Choroid plexus epithelial cell (primary cell): ENCODE data around the gene FHOD3.
A peak's percentile ranks its signal among the peaks of the same experiment; 100 is the strongest.

ENCODE experiments used
- DNase-seq: peaks from one replicate; pipeline ENCODE4 v3.0.0-alpha.2; 2010; ENCODE audit warnings: low read depth
- H3K4me3 ChIP-seq: 2 replicates; pipeline ENCODE4 v1.5.1; 2011; ENCODE audit warnings: low read depth, mild to moderate bottlenecking, control low read depth, low read length, moderate library complexity
- TF ChIP-seq, protein P1 (sequence below): conservative IDR thresholded peaks from 2 replicates; pipeline ENCODE4 v1.5.1; 2011; ENCODE audit warnings: low read depth, mild to moderate bottlenecking, control low read depth, inconsistent platforms, low read length, moderate library complexity

FHOD3 gene

DNA sequence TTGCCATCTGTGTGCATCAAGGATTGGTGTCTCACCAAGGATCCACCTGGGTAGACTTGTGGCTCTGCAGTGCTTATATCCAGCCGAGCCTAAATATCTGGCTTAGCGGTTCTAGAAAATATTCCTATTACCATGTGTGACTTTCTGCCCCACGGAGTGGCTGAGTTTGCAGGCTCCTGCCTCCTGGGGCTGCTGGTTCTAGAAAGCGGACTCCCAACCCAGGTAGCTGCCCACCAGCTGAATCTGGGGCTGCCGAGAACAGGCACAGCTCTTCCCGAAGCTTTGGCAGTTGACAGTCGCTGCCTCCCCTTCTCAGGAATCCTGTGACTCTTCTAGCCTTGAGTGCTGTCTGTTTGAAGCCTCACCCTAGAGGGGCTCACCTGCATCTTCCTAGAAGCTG, 426.7 kb downstream of the FHOD3 start:
- DNase-seq, result no peak
- TF ChIP-seq, protein P1, sequence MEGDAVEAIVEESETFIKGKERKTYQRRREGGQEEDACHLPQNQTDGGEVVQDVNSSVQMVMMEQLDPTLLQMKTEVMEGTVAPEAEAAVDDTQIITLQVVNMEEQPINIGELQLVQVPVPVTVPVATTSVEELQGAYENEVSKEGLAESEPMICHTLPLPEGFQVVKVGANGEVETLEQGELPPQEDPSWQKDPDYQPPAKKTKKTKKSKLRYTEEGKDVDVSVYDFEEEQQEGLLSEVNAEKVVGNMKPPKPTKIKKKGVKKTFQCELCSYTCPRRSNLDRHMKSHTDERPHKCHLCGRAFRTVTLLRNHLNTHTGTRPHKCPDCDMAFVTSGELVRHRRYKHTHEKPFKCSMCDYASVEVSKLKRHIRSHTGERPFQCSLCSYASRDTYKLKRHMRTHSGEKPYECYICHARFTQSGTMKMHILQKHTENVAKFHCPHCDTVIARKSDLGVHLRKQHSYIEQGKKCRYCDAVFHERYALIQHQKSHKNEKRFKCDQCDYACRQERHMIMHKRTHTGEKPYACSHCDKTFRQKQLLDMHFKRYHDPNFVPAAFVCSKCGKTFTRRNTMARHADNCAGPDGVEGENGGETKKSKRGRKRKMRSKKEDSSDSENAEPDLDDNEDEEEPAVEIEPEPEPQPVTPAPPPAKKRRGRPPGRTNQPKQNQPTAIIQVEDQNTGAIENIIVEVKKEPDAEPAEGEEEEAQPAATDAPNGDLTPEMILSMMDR, result no peak
- no peak overlapping the region for H3K4me3 ChIP-seq

DNA sequence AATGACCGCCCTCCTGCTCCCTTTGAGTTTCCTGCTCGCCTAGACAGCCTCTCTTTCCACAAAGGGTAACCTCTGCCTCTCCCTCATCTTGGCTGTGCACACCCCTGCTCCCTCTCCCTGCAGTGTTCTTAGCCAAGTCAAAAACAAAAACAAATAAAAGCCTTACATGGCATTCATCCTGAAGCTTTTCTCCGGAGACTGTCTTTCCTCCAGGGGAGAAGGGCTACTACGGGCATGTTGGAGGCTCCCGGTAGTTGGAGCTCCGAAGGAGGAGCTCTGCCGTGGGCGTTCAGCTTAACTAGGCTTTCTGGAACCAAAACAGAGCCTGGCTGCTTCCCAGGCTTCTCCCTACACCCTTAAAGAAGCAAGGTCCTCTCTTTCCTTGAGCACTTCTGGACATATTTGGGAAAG, 427.1 kb downstream of the FHOD3 start:
- H3K4me3 ChIP-seq, result no peak overlapping the region
- DNase-seq, result peak; percentile 4

DNA sequence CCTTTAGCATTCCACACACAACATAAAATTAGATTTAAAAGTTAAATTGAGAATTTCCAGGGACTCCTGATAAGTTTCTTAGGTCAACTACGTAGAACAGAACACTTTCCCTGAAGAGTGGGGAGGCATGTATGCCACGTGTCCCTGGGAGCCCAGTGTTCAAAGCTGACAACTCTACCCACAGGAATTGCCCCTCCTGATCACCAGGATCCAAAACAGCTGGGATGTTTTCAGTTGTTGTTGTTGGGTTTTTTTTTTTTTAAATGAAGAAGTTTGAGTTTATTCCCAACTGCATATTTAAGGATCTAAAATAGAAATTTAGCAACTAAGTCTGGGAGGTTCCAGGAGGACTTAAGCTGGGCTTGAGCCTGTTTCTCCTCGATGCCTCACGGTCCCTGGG, 430.8 kb downstream of the FHOD3 start:
- DNase-seq, result no peak
- TF ChIP-seq, protein P1, result no peak
- no peak overlapping the region for H3K4me3 ChIP-seq

More for the DNA sequence above, 427.1 kb downstream of the FHOD3 start:
- TF ChIP-seq, protein P1, result no peak

DNA sequence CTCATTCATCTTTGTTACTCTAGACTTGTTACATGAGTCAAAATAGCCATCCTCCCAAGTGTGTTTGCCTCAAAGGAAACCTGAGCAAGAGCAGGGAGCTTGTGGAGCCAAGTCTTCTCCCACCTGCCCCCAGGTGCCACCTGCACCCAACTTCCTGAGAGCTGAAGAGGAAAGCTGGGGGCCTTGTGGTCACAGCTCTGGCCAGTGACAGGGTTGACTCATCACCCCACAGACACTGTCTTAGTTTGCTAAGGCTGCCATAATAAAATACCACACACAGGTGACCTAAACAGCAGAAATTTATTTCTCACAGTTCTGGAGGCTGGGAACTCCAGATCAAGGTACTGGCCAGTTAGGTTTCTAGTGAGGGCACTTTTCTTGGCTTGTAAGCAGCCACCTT, 431.7 kb downstream of the FHOD3 start:
- H3K4me3 ChIP-seq, result no peak overlapping the region
- no peak for DNase-seq
- TF ChIP-seq, protein P1, result no peak

DNA sequence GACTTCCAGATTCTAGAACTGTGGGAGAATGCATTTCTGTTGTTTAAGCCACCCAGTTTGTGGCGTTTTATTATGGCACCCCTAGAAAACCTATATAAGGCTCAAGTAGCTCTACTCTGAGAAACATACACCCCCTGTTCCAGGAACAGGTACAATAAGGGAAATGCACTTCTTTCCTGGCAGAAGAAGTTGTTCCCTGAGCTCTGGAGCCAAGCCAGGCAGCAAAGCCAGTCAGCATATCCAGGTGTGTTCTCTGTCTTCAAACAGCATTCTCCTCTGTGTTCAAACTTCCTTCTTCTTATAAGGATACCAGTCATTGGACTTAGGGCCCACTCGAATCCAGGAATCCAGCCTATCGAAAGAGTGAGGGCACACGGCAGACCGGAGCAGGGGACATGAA, 434.8 kb downstream of the FHOD3 start:
- no peak for DNase-seq
- TF ChIP-seq, protein P1, result no peak
- no peak overlapping the region for H3K4me3 ChIP-seq

DNA sequence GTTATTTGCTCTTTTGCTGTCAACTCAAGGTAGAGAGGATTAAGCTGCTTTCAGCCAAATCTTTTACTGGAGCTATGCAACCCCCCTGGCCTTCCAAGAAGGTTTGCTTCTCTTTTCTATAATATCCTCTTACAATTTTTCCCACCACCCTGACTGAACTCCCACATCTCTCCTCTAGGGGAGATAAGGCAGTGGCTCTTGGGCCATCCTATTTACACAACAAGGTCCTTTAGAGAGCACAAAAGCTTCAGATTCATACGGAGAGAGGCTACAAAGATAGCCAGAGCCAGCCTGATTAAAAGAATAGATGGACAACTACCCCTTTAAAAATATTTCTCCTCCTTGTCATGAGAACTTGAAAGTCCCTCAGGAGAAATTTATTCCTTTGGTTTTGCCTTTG, 435.6 kb downstream of the FHOD3 start:
- no peak overlapping the region for H3K4me3 ChIP-seq
- no peak for DNase-seq
- TF ChIP-seq, protein P1, result no peak

DNA sequence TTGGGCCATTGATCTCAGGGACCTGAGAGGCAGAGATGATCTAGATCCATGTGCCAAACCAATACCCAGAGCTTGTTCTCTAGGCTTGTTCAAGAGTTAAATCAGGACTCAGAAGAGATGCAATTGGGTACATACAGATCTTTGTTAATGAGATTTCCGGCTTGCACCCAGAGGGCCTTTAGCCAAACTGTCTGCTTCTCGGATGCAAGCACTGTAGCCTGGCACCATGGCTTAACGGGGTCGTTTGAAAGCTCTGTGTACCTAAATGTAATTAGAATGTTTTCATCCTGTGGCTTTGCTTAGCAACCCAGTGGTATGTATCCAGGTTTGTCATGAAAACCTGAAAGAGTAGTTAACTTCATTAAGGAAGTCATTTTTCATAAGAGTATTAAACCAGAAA, 437.1 kb downstream of the FHOD3 start:
- no peak for DNase-seq
- H3K4me3 ChIP-seq, result no peak overlapping the region
- TF ChIP-seq, protein P1, result no peak
